ENCODE data around the gene LYPD8. TPM values are rescaled to one million over a fixed set of nuclear protein-coding genes. Genes with fewer than 3 reads are reported as not detected.
A peak's percentile ranks its signal among the peaks of the same experiment; 100 is the strongest.

LYPD8 gene
- total RNA-seq, 1 experiment from 2014 or later, result 3.8 TPM

- DNase-seq (ENCODE audit: low read depth), result no peak
These were observed 56.5 kb downstream of the LYPD8 start for GRCh38 chr1:248699099-248699498.

- DNase-seq (ENCODE audit: low read depth), result no peak
These were observed 57.7 kb downstream of the LYPD8 start for GRCh38 chr1:248697907-248698306.

DNA sequence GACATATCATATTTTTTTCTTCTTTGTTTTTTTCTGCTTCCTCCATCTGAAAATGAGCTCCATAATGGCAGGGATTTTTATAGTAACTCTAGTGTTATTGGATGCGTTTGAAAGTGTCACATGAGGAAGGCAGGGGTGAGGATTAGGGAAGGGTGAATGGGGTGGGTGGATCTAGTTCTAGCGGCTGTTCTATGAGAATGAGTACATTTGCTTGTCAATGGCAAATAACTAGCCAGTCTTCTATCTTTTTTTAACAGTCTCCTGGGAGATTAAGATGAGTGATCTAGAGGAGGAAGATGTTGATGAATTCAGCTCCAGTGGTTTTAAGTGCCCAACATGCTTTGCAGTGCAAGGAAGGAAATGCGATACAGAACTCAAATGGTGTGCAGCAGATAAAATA is 58.8 kb downstream of the LYPD8 start:
- no peak for DNase-seq (ENCODE audit: low read depth)

GRCh38 chr1:248696261-248696660 is 59.3 kb downstream of the LYPD8 start:
- DNase-seq (ENCODE audit: low read depth), result peak; percentile 34

GRCh38 chr1:248695451-248696132 is 60.0 kb downstream of the LYPD8 start:
- peak; percentile 17 for DNase-seq (ENCODE audit: low read depth)

DNA sequence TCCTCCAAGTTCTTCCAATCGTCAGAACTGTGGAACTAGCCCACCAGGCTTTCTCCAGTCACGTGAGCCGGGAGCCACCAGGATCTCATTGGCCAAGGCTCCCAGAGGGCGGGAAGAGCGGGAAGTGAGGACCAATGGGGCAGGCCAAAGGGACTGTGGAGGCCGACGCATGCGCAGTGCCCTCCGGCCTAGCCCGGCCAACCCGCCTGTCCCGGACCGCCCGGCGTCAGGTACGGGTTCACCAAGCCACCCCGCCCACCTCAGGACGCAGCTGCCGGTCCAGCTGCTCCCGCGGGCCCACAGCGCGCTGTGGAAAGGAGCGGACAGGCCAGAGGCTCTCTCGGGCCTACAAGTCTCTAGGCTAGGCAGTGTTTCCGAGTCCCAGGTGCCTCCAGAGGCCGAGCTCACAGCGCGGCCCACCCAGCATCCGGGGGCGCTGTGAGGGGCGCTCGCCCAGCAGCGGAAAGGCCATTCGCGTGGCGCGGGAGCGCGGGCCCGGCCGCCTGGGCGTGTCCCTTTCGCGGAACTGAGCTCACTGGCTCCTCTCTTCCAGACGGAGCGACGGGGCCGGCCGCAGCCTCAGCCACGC is 63.9 kb downstream of the LYPD8 start:
- DNase-seq (ENCODE audit: low read depth), result no peak

Other genes starting within 250 kb of the LYPD8 start
- not detected in 2 replicates for gene OR2G6, start 247.7 kb downstream of the LYPD8 start, total RNA-seq (2014; rRNA removed; shearing (Covaris generic))
- not detected in 2 replicates for gene OR2T29, start 193.0 kb downstream of the LYPD8 start, total RNA-seq (2014; rRNA removed; shearing (Covaris generic))
- gene OR2T34, start 181.0 kb downstream of the LYPD8 start, total RNA-seq (2014; rRNA removed; shearing (Covaris generic)), result not detected in 2 replicates
- not detected in 2 replicates for gene OR2T10, start 158.1 kb downstream of the LYPD8 start, total RNA-seq (2014; rRNA removed; shearing (Covaris generic))
- not detected in 2 replicates for gene OR2T11, start 120.7 kb downstream of the LYPD8 start, total RNA-seq (2014; rRNA removed; shearing (Covaris generic))
- not detected in 2 replicates for gene OR2T35, start 110.5 kb downstream of the LYPD8 start, total RNA-seq (2014; rRNA removed; shearing (Covaris generic))
- gene OR2T27, start 100.2 kb downstream of the LYPD8 start, total RNA-seq (2014; rRNA removed; shearing (Covaris generic)), result not detected in 2 replicates
- 0.15 TPM in 1 of 2 replicates, not detected in the other for gene OR14I1, start 53.0 kb downstream of the LYPD8 start, total RNA-seq (2014; rRNA removed; shearing (Covaris generic))
- gene SH3BP5L, start 70.2 kb upstream of the LYPD8 start, total RNA-seq (2014; rRNA removed; shearing (Covaris generic)), result 14.9 and 21.0 TPM in 2 replicates
- 15.0 and 16.4 TPM in 2 replicates for gene ZNF672, start 82.5 kb upstream of the LYPD8 start, total RNA-seq (2014; rRNA removed; shearing (Covaris generic))
- 3.1 and 16.5 TPM in 2 replicates for gene ZNF692, start 103.3 kb upstream of the LYPD8 start, total RNA-seq (2014; rRNA removed; shearing (Covaris generic))
- 2.2 and 5.7 TPM in 2 replicates for gene PGBD2, start 150.5 kb upstream of the LYPD8 start, total RNA-seq (2014; rRNA removed; shearing (Covaris generic))